GM12873 (cell line): ENCODE results near the gene ACP1.

Experiments used
- CTCF ChIP-seq: IDR thresholded peaks from 2 replicates; pipeline ENCODE4 v1.5.1; 2012; ENCODE audit warnings: low read depth, mild to moderate bottlenecking, moderate library complexity, low read length, control low read depth; ENCODE audit not compliant: insufficient read depth; ENCODE audit errors: missing control alignments

The ACP1 gene

GRCh38 chr2:255195-255594 lies 9.6 kb upstream of the ACP1 start:
- no peak for TF ChIP-seq CTCF

GRCh38 chr2:256094-256493 lies 8.7 kb upstream of the ACP1 start:
- TF ChIP-seq CTCF, result no peak

GRCh38 chr2:257429-257828 lies 7.3 kb upstream of the ACP1 start:
- no peak for TF ChIP-seq CTCF

- TF ChIP-seq CTCF, result no peak
Observed at GRCh38 chr2:257842-258241, 6.9 kb upstream of the ACP1 start.

GRCh38 chr2:258933-259332 lies 5.8 kb upstream of the ACP1 start:
- TF ChIP-seq CTCF, result no peak

GRCh38 chr2:259789-260331 lies 4.9 kb upstream of the ACP1 start:
- TF ChIP-seq CTCF, result no peak

GRCh38 chr2:260507-261161 lies 4.1 kb upstream of the ACP1 start:
- no peak for TF ChIP-seq CTCF

- TF ChIP-seq CTCF, result no peak
Observed at GRCh38 chr2:262117-262516, 2.6 kb upstream of the ACP1 start.
